Activated naive CD4-positive, alpha-beta T cell treated with anti-CD3 and anti-CD28 coated beads, Interleukin-2, amount 10 ng/mL, durations not matched to agents 7 days and 5 days (primary cell): ENCODE results near the gene RABL3.
A peak's percentile ranks its signal among the peaks of the same experiment; 100 is the strongest.
"Not testable (repeated sequence)": the region's sequence is repeated elsewhere in the genome, so short reads cannot be mapped to it uniquely, and the experiment has no call there.

Experiments
- CTCF ChIA-PET: fragments of 350-600 bp; sonication (Branson Sonifier 250); formaldehyde crosslinking; loops from one replicate; lab custom pipeline; 2021; ENCODE audit warnings: antibody characterized with exemption; lab: Charles Lee
- DNase-seq: peaks from one replicate; pipeline ENCODE4 v3.0.0-alpha.2; 2020
- H3K27ac Mint-ChIP-seq: one replicate; pipeline ENCODE4 v1.8.0; 2021; ENCODE audit warnings: mild to moderate bottlenecking, moderate library complexity, mixed read lengths
- H3K27me3 Mint-ChIP-seq: one replicate; pipeline ENCODE4 v1.8.0; 2021; ENCODE audit warnings: mild to moderate bottlenecking, mixed read lengths
- H3K36me3 Mint-ChIP-seq: one replicate; pipeline ENCODE4 v1.8.0; 2021; ENCODE audit warnings: mixed read lengths
- H3K4me1 Mint-ChIP-seq: one replicate; pipeline ENCODE4 v1.8.0; 2021; ENCODE audit warnings: mixed read lengths
- H3K4me3 Mint-ChIP-seq: one replicate; pipeline ENCODE4 v1.8.0; 2021; ENCODE audit warnings: mild to moderate bottlenecking, moderate library complexity, mixed read lengths
- H3K9me3 Mint-ChIP-seq: one replicate; pipeline ENCODE4 v1.8.0; 2021; ENCODE audit warnings: mixed read lengths

The RABL3 gene

DNA sequence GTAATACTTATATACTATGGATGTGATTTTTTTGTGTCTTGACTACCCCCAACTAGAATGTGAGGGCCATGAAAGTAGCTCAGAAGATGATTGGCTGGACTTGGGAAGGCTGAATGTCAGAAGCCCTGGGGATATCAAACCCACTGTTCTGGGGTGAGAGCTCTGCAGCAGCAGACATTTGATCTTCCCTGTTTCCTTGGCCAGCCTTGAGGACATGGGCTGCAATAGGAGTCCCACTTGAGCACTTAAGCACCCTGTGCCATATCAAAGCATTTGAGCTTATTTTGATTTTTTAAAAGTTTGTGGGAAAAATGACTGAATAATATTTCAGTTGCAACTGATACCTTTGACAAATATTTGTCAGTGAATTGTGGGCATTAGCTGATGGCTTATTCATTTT is 21.9 kb upstream of the RABL3 start:
- Mint-ChIP-seq H3K9me3 (peaks cover 2% of the 10 kb centered on the region), H3K27me3 (no peaks in the 10 kb centered on the region), H3K4me1 (peaks cover 11% of the 10 kb centered on the region), H3K36me3 (peaks cover 7% of the 10 kb centered on the region), H3K27ac (no peak overlapping the region), H3K4me3 (no peak overlapping the region)
- no peak for DNase-seq
- CTCF ChIA-PET = no interaction called here

DNA sequence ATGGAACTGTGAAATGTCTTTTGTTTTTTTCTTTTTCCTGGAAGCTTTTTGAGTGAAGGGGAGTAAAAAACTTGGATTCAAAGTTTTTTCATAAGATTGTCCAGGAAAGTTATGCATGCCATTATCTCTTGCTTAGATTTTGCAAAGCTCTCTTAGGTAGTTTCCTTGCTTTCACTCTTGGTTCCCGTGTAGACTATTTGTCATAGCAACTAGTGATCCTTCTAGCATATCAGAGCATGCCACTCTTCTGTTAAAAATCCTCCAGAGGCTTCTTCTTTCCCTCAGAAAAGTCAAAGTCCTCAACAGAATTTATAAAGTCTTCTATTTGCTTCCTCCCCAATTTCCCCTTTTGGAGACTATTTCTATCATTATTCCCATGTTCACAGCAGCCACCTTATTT is 21.3 kb upstream of the RABL3 start:
- no peak for DNase-seq
- H3K4me3 Mint-ChIP-seq = no peak overlapping the region
- H3K4me1 Mint-ChIP-seq = peaks cover 11% of the 10 kb centered on the region
- no peak overlapping the region for H3K27ac Mint-ChIP-seq
- H3K9me3 Mint-ChIP-seq = peaks cover 2% of the 10 kb centered on the region
- CTCF ChIA-PET = no interaction called here
- H3K36me3 Mint-ChIP-seq = peaks cover 10% of the 10 kb centered on the region
- H3K27me3 Mint-ChIP-seq = no peaks in the 10 kb centered on the region

DNA sequence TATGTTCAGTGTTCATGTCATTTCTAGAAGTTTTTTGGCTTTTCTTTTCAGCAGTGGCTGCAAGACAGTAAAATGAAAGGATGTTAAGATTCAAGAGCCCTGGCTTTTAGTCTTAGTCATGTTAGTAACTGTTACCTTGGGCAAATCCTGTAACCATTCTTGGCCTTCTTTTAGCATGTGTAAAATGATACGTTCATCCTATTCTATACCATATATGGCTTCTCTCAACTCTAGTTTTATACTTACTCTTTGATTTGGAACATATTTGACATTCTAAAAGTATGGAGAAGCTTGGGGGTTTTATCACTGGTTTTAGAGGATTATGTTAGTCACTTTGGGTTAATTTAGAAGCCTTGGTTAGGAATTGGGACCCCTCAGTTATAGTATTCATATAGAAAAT is 20.3 kb upstream of the RABL3 start:
- H3K27me3 Mint-ChIP-seq = no peaks in the 10 kb centered on the region
- H3K27ac Mint-ChIP-seq = no peak overlapping the region
- CTCF ChIA-PET = no interaction called here
- peaks cover 2% of the 10 kb centered on the region for H3K9me3 Mint-ChIP-seq
- no peak for DNase-seq
- no peak overlapping the region for H3K4me3 Mint-ChIP-seq
- peaks cover 11% of the 10 kb centered on the region for H3K4me1 Mint-ChIP-seq
- peaks cover 14% of the 10 kb centered on the region for H3K36me3 Mint-ChIP-seq

DNA sequence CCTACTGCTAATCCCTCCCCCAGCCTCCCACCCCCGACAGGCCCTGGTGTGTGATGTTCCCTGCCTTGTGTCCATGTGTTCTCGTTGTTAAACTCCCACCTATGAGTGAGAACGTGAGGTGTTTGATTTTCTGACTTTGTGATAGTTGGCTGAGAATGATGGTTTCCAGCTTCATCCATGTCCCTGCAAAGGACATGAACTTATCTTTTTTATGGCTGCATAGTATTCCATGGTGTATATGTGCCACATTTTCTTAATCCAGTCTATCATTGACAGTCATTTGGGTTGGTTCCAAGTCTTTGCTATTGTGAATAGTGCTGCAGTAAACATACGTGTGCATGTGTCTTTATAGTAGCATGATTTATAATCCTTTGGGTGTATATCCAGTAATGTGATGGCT is 16.2 kb upstream of the RABL3 start:
- H3K27ac Mint-ChIP-seq, CTCF ChIA-PET, H3K4me1 Mint-ChIP-seq, H3K4me3 Mint-ChIP-seq, H3K27me3 Mint-ChIP-seq, DNase-seq, H3K9me3 Mint-ChIP-seq: not testable (repeated sequence)
- peaks cover 41% of the 10 kb centered on the region for H3K36me3 Mint-ChIP-seq

- CTCF ChIA-PET = no interaction called here
- H3K9me3 Mint-ChIP-seq = peaks cover 6% of the 10 kb centered on the region
- H3K4me1 Mint-ChIP-seq = no peaks in the 10 kb centered on the region
- H3K4me3 Mint-ChIP-seq = no peak overlapping the region
- peaks cover 53% of the 10 kb centered on the region for H3K36me3 Mint-ChIP-seq
- no peak overlapping the region for H3K27ac Mint-ChIP-seq
- H3K27me3 Mint-ChIP-seq = no peaks in the 10 kb centered on the region
- no peak for DNase-seq
These were observed 13.7 kb upstream of the RABL3 start for GRCh38 chr3:120756061-120756460.

DNA sequence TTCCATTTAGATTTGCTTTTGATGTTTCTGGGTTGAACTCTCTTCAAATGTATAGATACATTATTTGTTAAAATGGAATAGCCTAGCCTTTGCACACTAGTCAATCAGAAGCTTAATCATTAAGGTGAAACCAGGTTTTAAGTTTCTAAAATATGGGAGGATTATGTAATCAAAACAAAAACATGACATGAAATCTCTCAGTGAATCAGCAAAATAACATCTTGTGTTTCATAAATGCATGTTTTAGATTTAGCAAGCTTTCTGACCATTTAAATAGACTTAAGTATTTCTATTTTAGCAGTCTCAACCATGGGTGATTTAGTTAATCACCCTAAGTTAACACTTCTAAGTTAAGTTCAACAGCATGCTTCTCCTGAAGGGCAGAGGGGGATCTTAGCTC is 11.5 kb upstream of the RABL3 start:
- Mint-ChIP-seq H3K27ac (no peak overlapping the region), H3K36me3 (peaks cover 57% of the 10 kb centered on the region), H3K9me3 (peaks cover 4% of the 10 kb centered on the region), H3K4me3 (no peak overlapping the region), H3K27me3 (no peaks in the 10 kb centered on the region), H3K4me1 (no peaks in the 10 kb centered on the region)
- no peak for DNase-seq
- CTCF ChIA-PET = no interaction called here

- no peak for DNase-seq
- Mint-ChIP-seq H3K9me3 (peaks cover 4% of the 10 kb centered on the region), H3K4me3 (no peak overlapping the region), H3K27ac (no peak overlapping the region), H3K4me1 (no peaks in the 10 kb centered on the region), H3K36me3 (peaks cover 51% of the 10 kb centered on the region), H3K27me3 (no peaks in the 10 kb centered on the region)
- CTCF ChIA-PET = interaction anchor here (1.2 kb wide), 1 partner anchor 42 kb away, joined by 3 read pairs; no protein-coding TSS in a partner anchor
These were observed 10.5 kb upstream of the RABL3 start for GRCh38 chr3:120752865-120753264.

- no peak for DNase-seq
- Mint-ChIP-seq H3K36me3 (peaks cover 52% of the 10 kb centered on the region), H3K4me3 (no peak overlapping the region), H3K27me3 (no peaks in the 10 kb centered on the region), H3K4me1 (no peaks in the 10 kb centered on the region), H3K9me3 (peaks cover 4% of the 10 kb centered on the region), H3K27ac (no peak overlapping the region)
- CTCF ChIA-PET = interaction anchor here (1.2 kb wide), 1 partner anchor 43 kb away, joined by 3 read pairs; no protein-coding TSS in a partner anchor
These were observed 9.9 kb upstream of the RABL3 start for GRCh38 chr3:120752230-120752629.

DNA sequence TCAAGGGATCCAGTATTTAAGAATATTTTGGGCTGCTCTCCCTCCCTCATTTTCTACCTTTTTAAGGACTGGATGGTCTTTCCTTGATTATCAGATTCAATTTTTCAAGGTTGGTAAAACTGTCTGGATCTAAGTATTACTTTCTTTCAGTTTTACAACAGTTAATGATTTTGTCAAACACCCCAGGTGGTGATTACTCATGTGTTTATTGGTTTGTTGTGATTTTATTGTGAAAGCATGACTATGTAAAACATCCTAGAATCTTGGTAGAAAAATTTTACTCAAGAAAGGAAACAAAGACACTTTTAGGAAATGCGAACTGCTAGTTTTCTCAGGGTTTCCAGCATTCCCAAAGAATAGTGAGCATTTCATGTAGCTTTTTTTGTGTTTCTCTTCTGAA is 7.5 kb upstream of the RABL3 start:
- Mint-ChIP-seq H3K9me3 (no peaks in the 10 kb centered on the region), H3K4me1 (peaks cover 4% of the 10 kb centered on the region), H3K4me3 (no peak overlapping the region), H3K36me3 (peaks cover 37% of the 10 kb centered on the region), H3K27ac (no peak overlapping the region), H3K27me3 (no peaks in the 10 kb centered on the region)
- DNase-seq = no peak
- CTCF ChIA-PET = no interaction called here

GRCh38 chr3:120745466-120745865 is 3.1 kb upstream of the RABL3 start:
- Mint-ChIP-seq H3K4me1 (peaks cover 42% of the 10 kb centered on the region), H3K27ac (no peak overlapping the region), H3K9me3 (no peaks in the 10 kb centered on the region), H3K27me3 (no peaks in the 10 kb centered on the region), H3K36me3 (peaks cover 14% of the 10 kb centered on the region), H3K4me3 (no peak overlapping the region)
- CTCF ChIA-PET = no interaction called here
- no peak for DNase-seq

DNA sequence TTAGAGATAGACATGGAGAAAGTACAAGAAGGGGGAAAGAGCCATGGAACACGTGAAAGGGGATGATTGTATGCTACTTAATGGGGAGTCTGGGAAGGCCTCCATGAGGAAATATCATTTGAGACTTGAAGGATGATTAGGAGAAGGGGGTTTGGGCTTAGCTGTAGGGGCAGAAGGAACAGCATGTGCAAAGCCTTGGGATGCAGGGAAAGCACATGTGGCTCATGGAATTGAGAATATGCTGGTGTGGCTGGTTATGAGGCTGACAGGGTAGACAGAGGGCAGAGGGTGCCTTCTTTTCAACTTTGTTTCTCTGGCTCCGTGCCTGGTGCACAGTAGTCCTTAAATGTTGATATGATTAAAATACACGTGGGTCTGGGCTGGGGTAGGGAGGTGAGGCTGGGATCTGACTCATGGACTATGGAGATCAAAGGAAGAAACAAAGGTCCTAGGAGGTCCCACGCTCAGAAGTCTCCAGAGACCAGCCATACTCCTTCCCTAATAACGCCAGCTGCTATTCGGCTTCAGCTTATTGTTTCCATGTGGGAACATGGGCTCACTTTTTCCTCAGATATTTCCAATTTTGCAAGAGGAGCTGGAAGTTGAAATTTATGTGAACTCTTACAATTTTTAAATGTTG is 1.4 kb upstream of the RABL3 start:
- peak overlapping the region; percentile 98 for H3K27ac Mint-ChIP-seq
- H3K4me3 Mint-ChIP-seq = peak overlapping the region; percentile 84
- H3K36me3 Mint-ChIP-seq = peaks cover 16% of the 10 kb centered on the region
- no peaks in the 10 kb centered on the region for H3K27me3 Mint-ChIP-seq
- CTCF ChIA-PET = interaction anchor here (1.3 kb wide), 1 partner anchor 176 kb away, joined by 4 read pairs; no protein-coding TSS in a partner anchor
- no peak for DNase-seq
- peaks cover 1% of the 10 kb centered on the region for H3K9me3 Mint-ChIP-seq
- peaks cover 42% of the 10 kb centered on the region for H3K4me1 Mint-ChIP-seq

DNA sequence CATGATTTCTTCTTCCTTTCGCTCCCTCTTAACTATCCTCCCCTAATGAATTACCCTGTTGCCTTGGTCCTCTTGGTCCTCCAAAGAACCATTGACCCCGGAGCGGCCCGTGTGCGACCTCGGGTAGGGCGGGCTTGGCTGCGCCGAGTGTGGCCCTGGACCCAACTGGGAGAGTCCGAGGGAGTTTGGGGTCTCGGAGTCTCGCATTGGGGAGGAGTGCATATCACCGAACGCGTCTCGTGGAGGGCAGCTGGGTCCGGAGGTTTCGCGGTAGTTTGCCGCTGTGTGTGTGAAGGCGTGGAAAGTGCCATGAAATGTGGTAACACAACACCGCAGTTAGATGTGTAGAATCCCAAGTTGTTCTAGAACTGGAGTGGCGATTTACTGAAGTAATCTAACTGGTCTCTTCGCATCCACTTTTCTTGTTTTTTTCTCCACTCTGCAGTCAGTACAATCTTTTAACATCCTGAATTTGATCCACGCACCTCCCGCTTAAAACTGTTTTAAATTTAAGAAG is 591 bp upstream of the RABL3 start:
- Mint-ChIP-seq H3K4me1 (peaks cover 44% of the 10 kb centered on the region), H3K9me3 (peaks cover 1% of the 10 kb centered on the region), H3K36me3 (peaks cover 20% of the 10 kb centered on the region), H3K27me3 (no peaks in the 10 kb centered on the region), H3K27ac (peak overlapping the region; percentile 98), H3K4me3 (peak overlapping the region; percentile 84)
- DNase-seq = no peak
- CTCF ChIA-PET = interaction anchor here (1.3 kb wide), 1 partner anchor 175 kb away, joined by 4 read pairs; no protein-coding TSS in a partner anchor

DNA sequence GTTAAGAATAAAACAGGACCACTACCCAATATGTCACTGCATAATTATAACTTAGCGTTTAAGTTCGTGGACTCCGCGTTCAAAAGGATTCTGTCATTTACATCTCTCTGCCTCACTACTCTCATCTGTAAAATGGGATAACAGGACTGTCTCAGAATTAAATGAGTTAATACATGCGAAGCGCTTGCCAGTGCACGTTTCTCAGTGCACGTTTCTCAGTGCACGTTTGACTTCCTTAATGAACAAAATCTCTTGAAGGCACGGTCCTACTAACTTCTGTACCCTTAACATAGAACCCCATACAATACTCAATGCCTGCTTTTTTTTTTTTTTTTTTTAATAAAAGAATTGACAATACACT is 499 bp downstream of the RABL3 start:
- DNase-seq = no peak
- H3K9me3 Mint-ChIP-seq = peaks cover 7% of the 10 kb centered on the region
- peaks cover 44% of the 10 kb centered on the region for H3K4me1 Mint-ChIP-seq
- peak overlapping the region; percentile 98 for H3K27ac Mint-ChIP-seq
- CTCF ChIA-PET = no interaction called here
- H3K27me3 Mint-ChIP-seq = no peaks in the 10 kb centered on the region
- peak overlapping the region; percentile 84 for H3K4me3 Mint-ChIP-seq
- H3K36me3 Mint-ChIP-seq = peaks cover 25% of the 10 kb centered on the region

DNA sequence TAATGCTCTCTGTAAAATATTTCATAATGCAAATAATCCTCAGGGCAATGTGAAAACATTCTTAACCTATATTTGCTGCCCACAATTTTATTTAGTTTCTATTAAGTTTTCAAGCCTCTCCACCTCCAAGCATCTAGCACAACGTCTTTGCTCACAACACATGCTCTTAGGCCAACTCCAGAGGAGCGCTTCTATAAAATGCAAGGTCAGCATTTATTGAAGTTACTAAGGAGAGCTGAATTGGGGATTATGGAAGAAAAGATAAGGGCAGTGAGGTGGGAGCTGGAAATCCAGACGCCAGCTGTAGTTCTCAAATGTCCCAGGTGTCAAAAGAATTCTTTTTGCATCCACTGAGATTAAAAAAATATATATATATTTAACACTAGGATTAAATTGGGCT is 996 bp downstream of the RABL3 start:
- peak overlapping the region; percentile 98 for H3K27ac Mint-ChIP-seq
- CTCF ChIA-PET = no interaction called here
- peaks cover 9% of the 10 kb centered on the region for H3K9me3 Mint-ChIP-seq

DNA sequence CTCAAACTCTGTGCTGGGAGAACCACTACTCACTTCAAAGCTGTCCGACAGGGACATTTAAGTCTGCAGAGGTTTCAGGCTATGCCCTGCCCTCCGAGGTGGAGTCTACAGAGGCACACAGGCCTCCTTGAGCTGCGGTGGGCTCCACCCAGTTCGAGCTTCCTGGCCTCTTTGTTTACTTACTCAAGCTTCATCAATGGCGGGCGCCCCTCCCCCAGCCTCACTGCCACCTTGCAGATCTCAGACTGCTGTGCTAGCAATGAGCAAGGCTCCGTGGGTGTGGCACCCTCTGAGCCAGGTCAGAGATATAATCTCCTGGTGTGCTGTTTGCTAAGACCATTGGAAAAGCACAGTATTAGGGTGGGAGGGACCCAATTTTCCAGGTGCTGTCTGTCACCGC is 4.3 kb downstream of the RABL3 start:
- DNase-seq, CTCF ChIA-PET, H3K4me3 Mint-ChIP-seq, H3K27ac Mint-ChIP-seq, H3K27me3 Mint-ChIP-seq: not testable (repeated sequence)
- Mint-ChIP-seq H3K4me1 (peaks cover 22% of the 10 kb centered on the region), H3K36me3 (peaks cover 26% of the 10 kb centered on the region), H3K9me3 (peaks cover 23% of the 10 kb centered on the region)

More for the DNA sequence above, 996 bp downstream of the RABL3 start:
- H3K4me1 Mint-ChIP-seq = peaks cover 44% of the 10 kb centered on the region
- H3K36me3 Mint-ChIP-seq = peaks cover 26% of the 10 kb centered on the region
- DNase-seq = no peak
- H3K4me3 Mint-ChIP-seq = peak overlapping the region; percentile 84
- H3K27me3 Mint-ChIP-seq = no peaks in the 10 kb centered on the region
